ENCODE results near the gene DDB1. TPM values are rescaled to one million over a fixed set of nuclear protein-coding genes. Genes with fewer than 3 reads are reported as not detected.

DDB1 gene
- total RNA-seq, 1 experiment from 2014 or later, result 297 TPM

GRCh38 chr11:61339490-61339878 is 6.6 kb upstream of the DDB1 start:
- no peak overlapping the region for H3T11ph ChIP-seq (ENCODE audit: low read length)
- no peak overlapping the region for H3K23ac ChIP-seq (ENCODE audit: insufficient read length, low read depth, low read length)
- peaks cover 11 to 14% of the 10 kb centered on the region in 2 experiments for H3K4me1 Mint-ChIP-seq
- H4K91ac ChIP-seq (ENCODE audit: insufficient read length, low read depth, low read length), result no peak overlapping the region
- no peak for DNase-seq
- TF ChIP-seq CTCF (conservative IDR thresholded peaks at IDR 0.05), result no peak
- no peak overlapping the region for H3K4ac ChIP-seq (ENCODE audit: low read depth, low read length)
- H3K23me2 ChIP-seq (ENCODE audit: insufficient read length, low read depth, low read length, poor library complexity, severe bottlenecking), result no peaks in the 10 kb centered on the region
- H4K8ac ChIP-seq (replicated peaks; ENCODE audit: insufficient read length, low read depth, low read length), result no peak overlapping the region
- H3K9me3 Mint-ChIP-seq, result no peaks in the 10 kb centered on the region; a peak in 1 of 5 replicates
- H3K4me2 ChIP-seq (ENCODE audit: insufficient read depth, insufficient read length, low read length), result no peak overlapping the region
- H2AK5ac ChIP-seq (ENCODE audit: insufficient read length, low read length), result no peak overlapping the region
- no peak overlapping the region for H3K9ac ChIP-seq (ENCODE audit: extremely low read depth, insufficient read length, low read length)
- no CpG with 5 or more reads among the region's 4 CpGs for WGBS (ENCODE audit: extremely low coverage, insufficient read length, low lambda C conversion rate)
- no peak overlapping the region for H3K4me3 Mint-ChIP-seq
- no peak overlapping the region for H3K14ac ChIP-seq (ENCODE audit: insufficient read depth, low read length)
- no peaks in the 10 kb centered on the region for H3K27me3 ChIP-seq (ENCODE audit: insufficient read depth, low read length)
- H3K27me3 Mint-ChIP-seq (ENCODE audit: low read depth), result no peaks in the 10 kb centered on the region
- H2BK12ac ChIP-seq (ENCODE audit: insufficient read length, low read depth, low read length), result no peak overlapping the region
- no peak overlapping the region for H2BK20ac ChIP-seq (ENCODE audit: low read depth, low read length, poor library complexity, severe bottlenecking)
- no peaks in the 10 kb centered on the region; the same call in 1 of the 2 replicates for H3K4me1 ChIP-seq (ENCODE audit: insufficient read depth, low read length)
- H4K20me1 ChIP-seq (ENCODE audit: control insufficient read depth, insufficient read depth, insufficient read length), result no peaks in the 10 kb centered on the region
- H4K5ac ChIP-seq (ENCODE audit: insufficient read length, low read depth, low read length), result no peak overlapping the region
- H3K18ac ChIP-seq (ENCODE audit: insufficient read length, low read depth, low read length), result no peak overlapping the region
- no peaks in the 10 kb centered on the region for H3K9me3 ChIP-seq (ENCODE audit: control insufficient read depth, low read depth, low read length)
- no peak overlapping the region for H2AFZ ChIP-seq (ENCODE audit: low read length)
- H3K79me1 ChIP-seq (ENCODE audit: insufficient read depth, low read depth, low read length, poor library complexity, severe bottlenecking), result no peaks in the 10 kb centered on the region
- no peak overlapping the region for H3K56ac ChIP-seq (ENCODE audit: insufficient read length, low read depth, low read length)
- H3K27ac ChIP-seq (ENCODE audit: insufficient read length, low read depth, low read length), result no peak overlapping the region
- H3K79me2 ChIP-seq (ENCODE audit: insufficient read depth, low read length), result no peaks in the 10 kb centered on the region
- H3K27ac Mint-ChIP-seq, result no peak overlapping the region
- H3K36me3 Mint-ChIP-seq (ENCODE audit: insufficient read depth in 1 of 3, low read depth in 3 of 3), result peaks cover 4 to 41% (median 33%) of the 10 kb centered on the region in 3 experiments
- no peak overlapping the region for H2BK5ac ChIP-seq (ENCODE audit: insufficient read length, low read length)
- H2BK15ac ChIP-seq (ENCODE audit: low read depth, low read length), result no peak overlapping the region
- no peak overlapping the region for H2BK120ac ChIP-seq (ENCODE audit: low read depth, low read length, poor library complexity, severe bottlenecking)
